K562 (cell line): ENCODE results near the gene FAM83G.

ENCODE experiments used
- BRCA1 ChIP-seq, 2 experiments: fragments of 450-650 bp in 1 of 2; sonication (generic) in 1 of 2; formaldehyde crosslinking in 1 of 2; IDR thresholded peaks; 2 replicates each; pipeline versions ENCODE4 v1.5.0 to v1.6.1; 2017 to 2020; ENCODE audit warnings: mild to moderate bottlenecking in 1 of 2, missing genetic modification reagents in 1 of 2
- CTCF ChIP-seq, 3 experiments: IDR thresholded peaks in 2 of 3; conservative IDR thresholded peaks in 1 of 3; 2 replicates each; pipeline ENCODE4 v1.5.1; 2011 to 2012; ENCODE audit warnings: low read length in 3 of 3, mild to moderate bottlenecking in 3 of 3, control low read depth in 2 of 3, improper control_type of control experiment in 1 of 3, inconsistent platforms in 1 of 3, low read depth in 1 of 3, mixed read lengths in 1 of 3, moderate library complexity in 1 of 3; ENCODE audit not compliant: insufficient read depth in 2 of 3
- E2F3 ChIP-seq: fragments of 250-450 bp; sonication (Bioruptor Pico); IDR thresholded peaks from 2 replicates; pipeline ENCODE4 v1.4.0; 2020; ENCODE audit warnings: mild to moderate bottlenecking
- ELF4 ChIP-seq: fragments of 450-650 bp; formaldehyde crosslinking; IDR thresholded peaks from 2 replicates; pipeline ENCODE4 v1.4.0; 2022; ENCODE audit warnings: missing genetic modification characterization
- ESRRA ChIP-seq: fragments of 450-650 bp; IDR thresholded peaks from 2 replicates; pipeline ENCODE4 v1.6.1; 2014; ENCODE audit warnings: low read depth, mild to moderate bottlenecking, moderate library complexity, borderline replicate concordance
- EZH2 ChIP-seq: IDR thresholded peaks from 2 replicates; pipeline ENCODE4 v1.6.1; 2012; ENCODE audit warnings: low read depth, mild to moderate bottlenecking, inconsistent platforms, low read length, borderline replicate concordance
- FOXK2 ChIP-seq, 2 experiments: fragments of 450-650 bp; IDR thresholded peaks in 1 of 2; conservative IDR thresholded peaks in 1 of 2; 2 replicates each; pipeline ENCODE4 v1.6.1; 2016; ENCODE audit warnings: low read depth in 2 of 2, mild to moderate bottlenecking in 1 of 2
- NR2C2 ChIP-seq, 2 experiments: fragments of 200-800 bp in 1 of 2; sonication (Bioruptor generic) in 1 of 2; sonication (generic) in 1 of 2; formaldehyde crosslinking in 1 of 2; IDR thresholded peaks; 2 replicates each; pipeline versions ENCODE4 v1.6.1 to v1.8.0; 2016 to 2022; ENCODE audit warnings: mild to moderate bottlenecking in 1 of 2, missing compliant biosample characterization in 1 of 2, missing genetic modification characterization in 1 of 2, missing genetic modification reagents in 1 of 2
- PCBP2 ChIP-seq: fragments of 200-400 bp; formaldehyde crosslinking; IDR thresholded peaks from 2 replicates; pipeline ENCODE4 v1.6.1; 2018; ENCODE audit warnings: low read length, low read depth, mild to moderate bottlenecking, moderate library complexity; ENCODE audit not compliant: poor library complexity, severe bottlenecking
- RCOR1 ChIP-seq, 2 experiments: IDR thresholded peaks; 2 replicates each; pipeline ENCODE4 v1.6.1; 2012; ENCODE audit warnings: low read depth in 2 of 2, low read length in 2 of 2, borderline replicate concordance in 1 of 2, improper control_type of control experiment in 1 of 2
- RFX5 ChIP-seq: IDR thresholded peaks from 2 replicates; pipeline ENCODE4 v1.6.1; 2011; ENCODE audit warnings: low read depth, mild to moderate bottlenecking, improper control_type of control experiment, low read length
- YBX1 ChIP-seq: fragments of 450-650 bp; IDR thresholded peaks from 2 replicates; pipeline ENCODE4 v1.7.1; 2016; ENCODE audit warnings: mild to moderate bottlenecking
- ZKSCAN1 ChIP-seq: fragments of 150-350 bp; IDR thresholded peaks from 2 replicates; pipeline ENCODE4 v1.6.1; 2016; ENCODE audit warnings: low read depth, low read length
- ZNF766 ChIP-seq: fragments of 200-800 bp; sonication (Bioruptor generic); conservative IDR thresholded peaks from 2 replicates; pipeline ENCODE4 v1.6.1; 2016; ENCODE audit warnings: missing genetic modification characterization, missing compliant biosample characterization

- TF ChIP-seq E2F3 (CRISPR knock-in tag) (no peak), BRCA1 (IDR thresholded peaks at IDR 0.05) (no peak), BRCA1 (CRISPR knock-in tag; IDR thresholded peaks at IDR 0.05) (no peak), YBX1 (no peak), ZNF766 (CRISPR knock-in tag) (no peak), ZKSCAN1 (no peak), PCBP2 (no peak), EZH2 (no peak), FOXK2 (conservative IDR thresholded peaks at IDR 0.05 in 1 of 2, IDR thresholded peaks at IDR 0.05 in 1 of 2; ENCODE audit: low read depth in 2 of 2) (no peak), ELF4 (CRISPR knock-in tag) (no peak), NR2C2 (CRISPR knock-in tag; IDR thresholded peaks at IDR 0.05) (no peak), NR2C2 (tag; IDR thresholded peaks at IDR 0.05) (no peak), RCOR1 (IDR thresholded peaks at IDR 0.05; ENCODE audit: borderline replicate concordance in 1 of 2, low read depth in 2 of 2, low read length in 2 of 2) (no peak), CTCF (IDR thresholded peaks at IDR 0.05 in 2 of 3, conservative IDR thresholded peaks at IDR 0.05 in 1 of 3; ENCODE audit: insufficient read depth in 2 of 3, low read depth in 1 of 3, low read length in 3 of 3) (no peak), ESRRA (no peak), RFX5 (no peak)
Measured at GRCh38 chr17:19024101-19025078, 19.8 kb upstream of the FAM83G start.
